HEK293 (cell line): ENCODE data around the gene TAF5.
"Not testable (repeated sequence)": the region's sequence is repeated elsewhere in the genome, so short reads cannot be mapped to it uniquely, and the experiment has no call there.

ENCODE experiments used
- ATF2 ChIP-seq: fragments of 450-650 bp; formaldehyde crosslinking; IDR thresholded peaks from 2 replicates; pipeline ENCODE4 v1.5.1; 2016; ENCODE audit warnings: missing biosample characterization, missing genetic modification characterization, low read depth
- CTCF ChIP-seq: fragments of 450-650 bp; formaldehyde crosslinking; IDR thresholded peaks from 2 replicates; pipeline ENCODE4 v1.5.1; 2016; ENCODE audit warnings: missing biosample characterization, missing genetic modification characterization
- TCF7L2 ChIP-seq: IDR thresholded peaks from 2 replicates; pipeline ENCODE4 v1.6.1; 2011; ENCODE audit warnings: low read depth, mild to moderate bottlenecking, inconsistent platforms, low read length, moderate library complexity, borderline replicate concordance
- ZBTB49 ChIP-seq: fragments of 450-650 bp; formaldehyde crosslinking; IDR thresholded peaks from 2 replicates; pipeline ENCODE4 v1.5.1; 2016; ENCODE audit warnings: missing biosample characterization, missing genetic modification characterization, low read depth
- ZBTB7A ChIP-seq: fragments of 450-650 bp; formaldehyde crosslinking; IDR thresholded peaks from 2 replicates; pipeline ENCODE4 v1.5.1; 2016; ENCODE audit warnings: low read depth, missing biosample characterization, missing genetic modification characterization
- ZNF133 ChIP-seq: fragments of 450-650 bp; formaldehyde crosslinking; IDR thresholded peaks from 2 replicates; pipeline ENCODE4 v1.5.1; 2016; ENCODE audit warnings: missing biosample characterization, missing genetic modification characterization
- ZNF2 ChIP-seq: fragments of 450-650 bp; formaldehyde crosslinking; IDR thresholded peaks from 2 replicates; pipeline ENCODE4 v1.5.1; 2016; ENCODE audit warnings: missing biosample characterization, missing genetic modification characterization
- ZNF292 ChIP-seq: fragments of 450-650 bp; formaldehyde crosslinking; IDR thresholded peaks from 2 replicates; pipeline ENCODE4 v1.5.1; 2016; ENCODE audit warnings: low read depth, missing biosample characterization, missing genetic modification characterization, borderline replicate concordance
- ZNF626 ChIP-seq: fragments of 450-650 bp; sonication (Bioruptor Pico); formaldehyde crosslinking; IDR thresholded peaks from 2 replicates; pipeline ENCODE4 v1.5.1; 2018; ENCODE audit warnings: missing biosample characterization, missing genetic modification characterization, inconsistent platforms
- ZNF670 ChIP-seq: fragments of 450-650 bp; formaldehyde crosslinking; IDR thresholded peaks from 2 replicates; pipeline ENCODE4 v1.5.1; 2016; ENCODE audit warnings: missing biosample characterization, missing genetic modification characterization, low read depth

GRCh38 chr10:103417148-103417469 lies 49.3 kb downstream of the TAF5 start:
- TF ChIP-seq ZNF2 (tag by site-specific recombination); ZNF670 (tag by site-specific recombination); ZBTB7A; ZNF292 (tag by site-specific recombination); ZNF133 (tag by site-specific recombination); ATF2 (tag by site-specific recombination); ZNF626 (tag by site-specific recombination); TCF7L2; ZBTB49 (tag by site-specific recombination): not testable (repeated sequence)
- 0 out of 2 replicates have a peak, but pooled peaks have one; percentile 0 for TF ChIP-seq CTCF
